ENCODE results near the gene PARD3B.

DNA sequence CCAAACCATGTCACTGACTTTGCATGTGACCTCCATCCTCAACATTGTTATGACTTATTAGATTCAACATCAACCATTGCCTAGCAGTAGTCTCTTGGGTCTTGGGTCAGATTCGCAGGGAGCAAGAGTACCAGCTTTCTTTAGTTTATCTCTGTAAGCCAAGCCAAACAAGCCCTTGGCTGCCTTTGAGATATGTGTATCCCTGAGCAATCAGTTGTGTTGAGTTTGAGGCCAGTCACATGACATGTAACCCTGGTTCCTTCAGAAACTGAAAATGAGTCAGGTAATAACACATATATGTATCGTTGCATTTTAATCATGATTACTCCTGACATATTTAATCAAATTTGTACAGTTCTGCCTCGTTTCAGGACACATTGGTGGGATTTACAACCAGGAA, 173.3 kb downstream of the PARD3B start:
- TF ChIP-seq, protein P1, sequence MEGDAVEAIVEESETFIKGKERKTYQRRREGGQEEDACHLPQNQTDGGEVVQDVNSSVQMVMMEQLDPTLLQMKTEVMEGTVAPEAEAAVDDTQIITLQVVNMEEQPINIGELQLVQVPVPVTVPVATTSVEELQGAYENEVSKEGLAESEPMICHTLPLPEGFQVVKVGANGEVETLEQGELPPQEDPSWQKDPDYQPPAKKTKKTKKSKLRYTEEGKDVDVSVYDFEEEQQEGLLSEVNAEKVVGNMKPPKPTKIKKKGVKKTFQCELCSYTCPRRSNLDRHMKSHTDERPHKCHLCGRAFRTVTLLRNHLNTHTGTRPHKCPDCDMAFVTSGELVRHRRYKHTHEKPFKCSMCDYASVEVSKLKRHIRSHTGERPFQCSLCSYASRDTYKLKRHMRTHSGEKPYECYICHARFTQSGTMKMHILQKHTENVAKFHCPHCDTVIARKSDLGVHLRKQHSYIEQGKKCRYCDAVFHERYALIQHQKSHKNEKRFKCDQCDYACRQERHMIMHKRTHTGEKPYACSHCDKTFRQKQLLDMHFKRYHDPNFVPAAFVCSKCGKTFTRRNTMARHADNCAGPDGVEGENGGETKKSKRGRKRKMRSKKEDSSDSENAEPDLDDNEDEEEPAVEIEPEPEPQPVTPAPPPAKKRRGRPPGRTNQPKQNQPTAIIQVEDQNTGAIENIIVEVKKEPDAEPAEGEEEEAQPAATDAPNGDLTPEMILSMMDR (conservative IDR thresholded peaks at IDR 0.05; ENCODE audit: low read depth, low read length) = no peak
- TF ChIP-seq EZH2 (IDR thresholded peaks at IDR 0.05; ENCODE audit: low read length, unreplicated experiment) (no peak), EZH2phosphoT487 (IDR thresholded peaks at IDR 0.05; ENCODE audit: borderline replicate concordance, low read length) (no peak)

Measured in PC-3 (cell line).